GM21723 (cell line): ENCODE measurements around the gene NGRN.
A peak's percentile ranks its signal among the peaks of the same experiment; 100 is the strongest.
"Not testable (repeated sequence)": the region's sequence is repeated elsewhere in the genome, so short reads cannot be mapped to it uniquely, and the experiment has no call there.

Source experiments
- ATAC-seq: cut with Tn5 transposase; IDR thresholded peaks from one replicate; pipeline ENCODE4 v1.9.1; 2021; ENCODE audit warnings: mild to moderate bottlenecking, moderate library complexity; ENCODE audit not compliant: unreplicated experiment

NGRN gene

GRCh38 chr15:90234096-90234988 is 31.1 kb upstream of the NGRN start, which contains the start of gene GDPGP1:
Gene GDPGP1 (plus strand): TSS chr15:90234209. CDS start chr15:90240909, 6,700 bp downstream.
- ATAC-seq, result peak; percentile 53

GRCh38 chr15:90239371-90239770 is 26.1 kb upstream of the NGRN start:
- no peak for ATAC-seq

DNA sequence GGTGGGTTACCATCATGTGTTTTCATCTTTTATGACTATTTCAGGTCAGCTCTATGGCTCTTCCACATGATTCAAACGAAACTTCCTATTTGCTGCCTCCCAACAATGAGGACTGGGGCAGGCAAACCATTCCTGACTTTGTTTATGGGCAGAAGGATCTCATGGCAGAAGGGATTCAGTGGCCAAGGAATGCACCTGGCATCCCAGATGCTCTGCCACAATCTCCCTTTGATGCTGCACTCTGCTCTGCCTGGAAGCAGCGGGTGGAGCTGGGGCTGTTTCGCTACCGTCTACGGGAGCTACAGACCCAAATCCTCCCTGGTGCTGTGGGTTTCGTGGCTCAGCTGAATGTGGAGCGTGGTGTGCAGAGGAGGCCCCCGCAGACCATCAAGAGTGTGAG is 24.6 kb upstream of the NGRN start:
- no peak for ATAC-seq

DNA sequence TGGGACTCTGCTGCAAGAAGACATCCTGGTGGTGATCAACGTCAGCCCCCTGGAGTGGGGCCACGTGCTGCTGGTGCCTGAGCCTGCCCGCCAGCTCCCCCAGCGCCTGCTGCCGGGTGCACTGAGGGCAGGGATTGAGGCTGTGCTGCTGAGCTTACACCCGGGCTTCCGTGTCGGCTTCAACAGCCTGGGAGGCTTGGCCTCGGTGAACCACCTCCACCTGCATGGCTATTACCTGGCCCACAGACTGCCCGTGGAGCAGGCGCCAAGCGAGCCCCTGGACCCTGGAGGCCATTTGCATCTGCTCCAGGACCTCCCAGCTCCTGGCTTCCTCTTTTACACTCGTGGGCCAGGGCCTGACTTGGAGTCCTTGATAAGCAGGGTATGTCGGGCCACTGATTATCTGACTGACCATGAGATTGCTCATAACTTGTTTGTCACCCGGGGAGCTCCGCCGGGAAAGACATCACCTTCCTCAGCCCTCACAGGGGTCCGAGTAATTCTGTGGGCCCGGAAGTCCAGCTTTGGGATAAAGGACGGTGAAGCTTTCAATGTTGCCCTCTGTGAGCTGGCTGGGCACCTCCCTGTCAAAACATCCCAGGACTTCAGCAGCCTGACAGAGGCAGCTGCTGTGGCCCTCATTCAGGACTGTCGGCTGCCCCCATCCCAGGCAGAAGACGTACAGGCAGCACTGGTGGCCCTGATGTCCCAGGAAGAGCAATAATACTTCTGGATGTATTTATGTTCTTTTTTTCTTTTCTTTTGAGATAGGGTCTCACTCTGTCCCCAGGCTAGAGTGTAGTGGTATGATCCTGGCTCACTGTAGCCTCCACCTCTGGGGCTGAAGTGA is 23.9 kb upstream of the NGRN start:
- ATAC-seq, result no peak

DNA sequence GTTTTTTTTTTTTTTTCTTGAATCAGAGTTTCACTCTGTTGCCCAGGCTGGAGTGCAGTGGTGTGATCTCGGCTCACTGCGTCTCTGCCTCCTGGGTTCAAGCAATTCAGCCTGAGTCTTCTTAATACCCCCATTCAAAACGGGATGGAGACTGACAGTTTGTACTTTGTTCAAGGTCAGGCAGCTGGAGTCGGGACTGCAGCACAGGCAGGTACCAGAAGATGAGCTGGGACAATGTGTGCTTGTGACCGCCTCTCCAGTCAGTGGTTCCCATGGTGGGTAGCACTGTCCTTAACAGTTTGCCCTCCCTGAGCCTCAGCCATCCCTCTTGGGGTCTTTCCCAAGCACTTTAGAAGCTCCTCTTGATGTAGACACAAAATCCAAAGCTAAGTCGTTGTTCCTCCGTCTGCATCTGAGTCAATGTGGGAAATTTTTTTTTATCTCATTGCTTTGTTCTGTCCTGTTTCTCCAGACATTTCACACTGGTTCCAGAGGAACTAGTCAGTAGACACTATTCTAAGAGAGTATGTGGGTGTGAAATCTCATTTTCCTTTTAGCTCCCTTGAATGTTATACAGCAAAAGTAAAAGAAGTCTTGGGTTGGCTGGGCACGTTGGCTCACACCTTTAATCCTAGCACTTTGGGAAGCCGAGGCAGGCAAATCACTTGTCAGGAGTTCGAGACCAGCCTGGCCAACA is 21.4 kb upstream of the NGRN start:
- ATAC-seq, result no peak

DNA sequence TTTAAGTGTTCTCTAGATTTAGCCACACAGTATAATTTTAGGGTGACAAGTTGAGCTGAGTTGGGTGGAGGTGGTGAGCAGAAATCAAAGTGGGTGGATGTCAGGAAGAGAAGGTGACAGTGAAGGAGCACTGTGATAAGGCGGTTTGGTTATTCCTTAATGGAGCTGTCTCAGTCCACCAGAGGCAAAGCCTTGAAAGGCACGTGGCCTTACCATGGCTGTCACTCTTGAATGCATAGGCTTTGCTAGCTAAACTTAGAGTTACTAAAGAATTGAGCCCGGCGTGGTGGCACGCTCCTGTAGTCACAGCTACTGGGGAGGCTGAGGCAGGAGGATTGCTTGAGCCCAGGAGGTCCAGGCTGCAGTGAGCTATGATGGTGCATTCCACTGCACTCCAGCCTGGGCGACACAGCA is 16.7 kb upstream of the NGRN start:
- no peak for ATAC-seq

- ATAC-seq, result peak; percentile 74
Observed at GRCh38 chr15:90249203-90249863, 16.1 kb upstream of the NGRN start, which contains the start of gene TTLL13. Gene TTLL13 (plus strand): TSS chr15:90249556. CDS start chr15:90250631, 1,075 bp downstream.

DNA sequence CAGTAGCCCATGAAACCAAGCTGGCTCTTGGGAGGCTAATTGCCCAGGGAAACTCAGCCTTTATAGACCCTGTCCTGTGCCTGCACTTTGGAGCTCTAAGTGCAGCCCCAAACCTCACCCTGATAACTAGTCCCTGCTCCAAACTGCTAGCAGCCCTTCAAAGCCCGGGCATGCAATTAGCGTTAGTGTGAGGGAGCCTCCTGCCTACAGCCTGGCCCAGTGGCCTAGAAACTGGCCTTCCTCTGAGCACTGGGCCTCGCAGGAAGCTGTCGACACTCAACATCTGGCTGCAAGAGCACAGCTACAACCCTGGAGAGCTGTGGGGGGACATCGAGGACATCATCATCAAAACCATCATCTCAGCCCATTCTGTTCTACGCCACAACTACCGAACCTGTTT is 7.7 kb upstream of the NGRN start:
- no peak for ATAC-seq

DNA sequence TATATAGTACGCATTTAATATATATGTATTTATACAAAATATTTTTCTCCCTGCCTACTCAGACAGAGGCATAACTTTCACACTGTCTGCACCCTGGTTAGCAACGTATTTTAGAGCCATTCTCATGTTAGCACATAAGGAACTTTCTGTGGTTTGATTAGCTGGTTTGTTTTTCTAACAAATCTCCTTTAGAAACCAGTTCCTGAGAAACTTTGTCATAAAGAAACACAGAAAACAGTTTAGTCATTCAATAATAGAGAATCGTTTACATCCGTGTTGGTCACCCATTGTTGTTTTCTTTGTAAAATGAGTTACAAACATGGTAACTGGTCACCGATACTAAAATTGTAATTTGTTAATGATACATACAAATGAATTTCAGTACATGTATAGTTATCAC is 5.9 kb upstream of the NGRN start:
- ATAC-seq, result peak; percentile 85

DNA sequence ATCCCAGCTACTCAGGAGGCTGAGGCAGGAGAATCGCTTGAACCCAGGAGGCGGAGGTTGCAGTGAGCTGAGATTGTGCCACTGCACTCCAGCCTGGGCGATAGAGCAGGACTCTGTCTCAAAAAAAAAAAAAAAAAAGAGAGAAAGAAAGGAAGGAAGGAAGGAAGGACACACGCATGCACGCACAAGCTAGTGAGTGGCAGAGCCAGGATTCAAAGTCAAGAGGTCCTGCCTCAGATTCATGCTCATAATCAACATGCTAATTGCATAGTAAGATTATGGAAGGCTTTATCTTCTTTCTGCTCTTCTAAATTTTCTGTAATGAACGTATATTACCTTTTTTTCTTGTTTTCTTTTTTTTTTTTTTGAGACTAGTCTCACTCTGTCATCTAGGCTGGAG is 4.7 kb upstream of the NGRN start:
- ATAC-seq, result not testable (repeated sequence)

GRCh38 chr15:90261811-90262210 is 3.7 kb upstream of the NGRN start:
- ATAC-seq, result no peak

- ATAC-seq, result no peak
Observed at GRCh38 chr15:90262426-90262825, 3.0 kb upstream of the NGRN start.

DNA sequence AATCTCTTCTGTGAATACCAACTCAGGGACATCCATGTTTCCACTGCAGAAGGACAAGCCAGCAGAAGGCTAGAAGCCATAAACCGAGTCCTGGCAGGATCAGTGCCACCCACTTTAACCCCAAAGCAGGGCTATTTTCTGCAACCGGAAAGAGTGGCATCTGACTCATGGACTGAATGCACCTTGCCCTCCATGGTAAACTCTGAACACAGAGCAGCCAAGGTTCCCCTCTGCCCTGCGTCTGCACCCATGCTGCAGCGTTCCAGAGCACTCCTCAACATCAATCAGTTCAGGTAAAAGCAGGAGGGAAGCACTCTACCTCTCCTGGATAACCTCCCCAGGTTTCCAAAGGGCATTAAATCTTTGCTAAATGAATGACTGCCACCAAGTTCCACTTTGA is 801 bp upstream of the NGRN start:
- no peak for ATAC-seq

- peak; percentile 17 for ATAC-seq
Observed at GRCh38 chr15:90266061-90266431, 574 bp downstream of the NGRN start.

- ATAC-seq, result no peak
Observed at GRCh38 chr15:90266485-90266884, 1.0 kb downstream of the NGRN start.

DNA sequence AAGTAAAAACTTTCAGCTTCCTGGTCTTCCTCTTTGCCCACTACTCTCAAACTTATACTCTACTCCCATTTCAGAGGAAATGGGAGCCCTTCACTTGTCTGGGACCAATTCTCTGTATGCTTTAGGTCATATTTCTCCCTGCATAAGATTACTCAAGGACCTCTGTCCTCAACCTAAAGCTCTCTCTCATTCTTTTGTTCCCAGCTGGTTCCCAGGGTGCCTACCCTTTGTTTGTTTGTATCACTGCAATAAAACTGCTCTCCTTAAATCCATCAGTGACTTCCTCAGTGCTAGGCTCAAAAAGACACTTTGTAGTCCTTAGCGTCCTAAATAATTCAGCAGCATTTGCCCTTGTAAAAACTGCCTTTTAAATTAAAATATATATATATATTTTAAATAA is 2.9 kb downstream of the NGRN start:
- no peak for ATAC-seq

- ATAC-seq, result no peak
Observed at GRCh38 chr15:90270502-90271150, 5.2 kb downstream of the NGRN start.

DNA sequence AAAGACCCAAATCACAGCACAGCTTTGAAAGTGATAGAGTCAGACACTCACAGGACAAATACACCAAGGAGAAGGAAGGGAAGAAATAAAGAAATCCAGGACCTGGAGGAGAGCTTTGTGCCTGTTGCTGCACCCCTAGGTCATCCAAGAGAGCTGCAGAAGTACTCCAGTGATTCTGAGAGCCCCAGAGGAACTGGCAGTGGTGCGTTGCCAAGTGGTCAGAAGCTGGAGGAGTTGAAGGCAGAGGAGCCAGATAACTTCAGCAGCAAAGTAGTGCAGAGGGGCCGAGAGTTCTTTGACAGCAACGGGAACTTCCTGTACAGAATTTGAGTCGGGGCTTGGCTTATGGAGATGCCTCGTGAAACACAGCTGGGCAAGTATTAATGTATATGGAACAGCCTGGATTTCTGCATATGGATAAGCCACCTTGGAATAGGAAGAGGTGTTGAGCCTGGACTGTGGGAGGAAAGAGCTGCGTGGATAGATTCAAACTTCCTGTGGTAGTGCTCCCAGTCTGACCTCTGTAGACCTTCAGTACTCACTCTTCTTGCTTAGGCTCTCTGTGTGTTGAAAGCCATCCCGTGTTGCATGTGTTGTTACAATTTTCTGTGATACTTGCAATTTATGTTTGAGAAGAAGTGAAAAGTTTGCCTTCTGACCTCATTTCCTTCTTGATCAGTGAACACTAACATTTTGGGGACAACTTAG is 6.1 kb downstream of the NGRN start:
- ATAC-seq, result no peak

- not testable (repeated sequence) for ATAC-seq
Observed at GRCh38 chr15:90278467-90278866, 13.0 kb downstream of the NGRN start.
